CD4-positive, alpha-beta T cell (primary cell): ENCODE measurements around the gene CAPN10. TPM values are rescaled to one million over a fixed set of nuclear protein-coding genes. Genes with fewer than 3 reads are reported as not detected.

Source experiments
- ATAC-seq: fragments of 200-7000 bp; cut with Tn5 transposase; one replicate; pipeline ENCODE4 v1.10.0; 2022; ENCODE audit warnings: mild to moderate bottlenecking; ENCODE audit not compliant: poor library complexity
- CTCF ChIA-PET: fragments of 350-600 bp; sonication (Branson Sonifier 250); formaldehyde crosslinking; loops from one replicate; lab custom pipeline; 2021; ENCODE audit warnings: antibody characterized with exemption, inconsistent platforms; lab: Charles Lee
- POLR2A ChIA-PET: fragments of 350-600 bp; sonication (Branson Sonifier 250); formaldehyde crosslinking; loops from one replicate; lab custom pipeline; 2021; ENCODE audit warnings: antibody characterized with exemption, inconsistent platforms; lab: Charles Lee
- DNase-seq, 14 experiments: peaks; one replicate each; pipeline ENCODE4 v3.0.0-alpha.2; 2013 to 2020; ENCODE audit warnings: mixed read lengths in 2 of 14
- H3K27ac ChIP-seq, 2 donors: one replicate each; pipeline versions ENCODE4 v1.5.1 to v1.7.0; 2013; ENCODE audit warnings: low read length in 2 of 2, low read depth in 1 of 2, mild to moderate bottlenecking in 1 of 2
- H3K27me3 ChIP-seq, 2 experiments: 1 replicate in 1 of 2; 2 replicates in 1 of 2; pipeline versions ENCODE4 v1.6.1 to v1.7.0; 2013; ENCODE audit warnings: low read length in 2 of 2, control low read depth in 1 of 2, mild to moderate bottlenecking in 1 of 2, moderate library complexity in 1 of 2; ENCODE audit not compliant: insufficient read depth in 2 of 2, control insufficient read depth in 1 of 2
- H3K36me3 ChIP-seq: one replicate; pipeline ENCODE4 v1.6.1; 2013; ENCODE audit warnings: low read length, control low read depth; ENCODE audit not compliant: insufficient read depth
- H3K4me1 ChIP-seq: one replicate; pipeline ENCODE4 v1.6.1; 2013; ENCODE audit warnings: low read length, control low read depth; ENCODE audit not compliant: insufficient read depth
- H3K4me3 ChIP-seq: one replicate; pipeline ENCODE4 v1.5.1; 2013; ENCODE audit warnings: mild to moderate bottlenecking, low read length, moderate library complexity
- H3K9me3 ChIP-seq, 2 experiments: 1 replicate in 1 of 2; 2 replicates in 1 of 2; pipeline versions ENCODE4 v1.6.1 to v1.7.0; 2013; ENCODE audit warnings: low read length in 2 of 2, mild to moderate bottlenecking in 2 of 2, control low read depth in 1 of 2, moderate library complexity in 1 of 2; ENCODE audit not compliant: control insufficient read depth in 1 of 2, insufficient read depth in 1 of 2
- H3K27ac Mint-ChIP-seq: one replicate; pipeline ENCODE4 v1.8.0; 2020; ENCODE audit warnings: mixed read lengths
- H3K27me3 Mint-ChIP-seq: one replicate; pipeline ENCODE4 v1.8.0; 2021; ENCODE audit warnings: mixed read lengths
- H3K36me3 Mint-ChIP-seq: one replicate; pipeline ENCODE4 v1.8.0; 2021; ENCODE audit warnings: low read depth, mixed read lengths
- H3K4me1 Mint-ChIP-seq: one replicate; pipeline ENCODE4 v1.8.0; 2021; ENCODE audit warnings: low read depth, mixed read lengths
- H3K4me3 Mint-ChIP-seq: one replicate; pipeline ENCODE4 v1.8.0; 2020; ENCODE audit warnings: mild to moderate bottlenecking, mixed read lengths
- H3K9me3 Mint-ChIP-seq: one replicate; pipeline ENCODE4 v1.8.0; 2020; ENCODE audit warnings: mixed read lengths
- CTCF ChIP-seq: fragments of 200-600 bp; IDR thresholded peaks from one replicate; pipeline ENCODE4 v1.8.0; 2022; ENCODE audit warnings: antibody characterized with exemption, mild to moderate bottlenecking
- intact Hi-C, 2 experiments: fragments of 100-400 bp; cut with DNase I in 1 of 2; cut with micrococcal nuclease in 1 of 2; formaldehyde crosslinking; loops; one replicate each; pipeline versions ENCODE4 v1.15.1 to v1.9.0; 2023 to 2025; cut with DNase I, micrococcal nuclease
- total RNA-seq, 174 experiments: library from RNA in 2 of 174; stranded (reverse) in 2 of 174; gene quantifications; one replicate each; pipeline ENCODE4 v1.2.3 and lab custom pipeline; 2021 to 2026

CAPN10 gene
- total RNA-seq, 2 experiments from 2014 or later = 40.6 to 42.1 TPM

GRCh38 chr2:240628507-240628807, 41.9 kb downstream of the CAPN10 start:
- no peaks in the 10 kb centered on the region for H3K36me3 Mint-ChIP-seq
- peak in 2 of 14 experiments; percentile 12 to 14 for DNase-seq
- no peak overlapping the region for H3K27ac ChIP-seq
- H3K27ac Mint-ChIP-seq = no peak overlapping the region
- peaks cover 5% of the 10 kb centered on the region for H3K9me3 Mint-ChIP-seq
- intact Hi-C loops = loop anchor here in 1 of 2 experiments (5.0 kb wide), 1 partner anchor 61 kb away; the partner anchor contains the start of gene RNPEPL1
- no peak overlapping the region for H3K4me3 ChIP-seq
- TF ChIP-seq CTCF = no peak
- H3K4me3 Mint-ChIP-seq = no peak overlapping the region
- H3K27me3 ChIP-seq = no peaks in the 10 kb centered on the region
- no peak for ATAC-seq
- ChIA-PET CTCF (no interaction called here), POLR2A (no interaction called here)
- peaks cover 0 to 4% of the 10 kb centered on the region in 2 experiments for H3K9me3 ChIP-seq
- peaks cover 21% of the 10 kb centered on the region for H3K4me1 Mint-ChIP-seq
- no peaks in the 10 kb centered on the region for H3K27me3 Mint-ChIP-seq
- H3K36me3 ChIP-seq = peaks cover 8% of the 10 kb centered on the region
- peaks cover 68% of the 10 kb centered on the region for H3K4me1 ChIP-seq

- POLR2A ChIA-PET = no interaction called here
- Histone ChIP-seq H3K27ac (no peak overlapping the region), H3K27me3 (no peaks in the 10 kb centered on the region), H3K4me1 (peaks cover 62% of the 10 kb centered on the region), H3K36me3 (peaks cover 8% of the 10 kb centered on the region), H3K9me3 (peaks cover 0 to 10% of the 10 kb centered on the region in 2 experiments), H3K4me3 (no peak overlapping the region)
- H3K9me3 Mint-ChIP-seq = peaks cover 6% of the 10 kb centered on the region
- CTCF ChIA-PET = no interaction called here
- no peak overlapping the region for H3K27ac Mint-ChIP-seq
- ATAC-seq = no peak
- no peaks in the 10 kb centered on the region for H3K36me3 Mint-ChIP-seq
- intact Hi-C loops = loop anchor here in 1 of 2 experiments (5.0 kb wide), 1 partner anchor 62 kb away; the partner anchor contains the start of gene RNPEPL1
- DNase-seq = peak in 2 of 14 experiments; percentile 15 to 23
- no peak overlapping the region for H3K4me3 Mint-ChIP-seq
- no peak for TF ChIP-seq CTCF
- H3K4me1 Mint-ChIP-seq = peaks cover 20% of the 10 kb centered on the region
- H3K27me3 Mint-ChIP-seq = no peaks in the 10 kb centered on the region
Observed at GRCh38 chr2:240628808-240629618, 42.5 kb downstream of the CAPN10 start.

- Mint-ChIP-seq H3K9me3 (peaks cover 6% of the 10 kb centered on the region), H3K4me3 (no peak overlapping the region), H3K36me3 (no peaks in the 10 kb centered on the region), H3K27ac (no peak overlapping the region), H3K27me3 (no peaks in the 10 kb centered on the region), H3K4me1 (peaks cover 19% of the 10 kb centered on the region)
- H3K27ac ChIP-seq = no peak overlapping the region
- peaks cover 57% of the 10 kb centered on the region for H3K4me1 ChIP-seq
- DNase-seq = peak in 1 of 14 experiments; percentile 25
- ATAC-seq = no peak
- POLR2A ChIA-PET = no interaction called here
- no peak overlapping the region for H3K4me3 ChIP-seq
- H3K9me3 ChIP-seq = peaks cover 0 to 15% of the 10 kb centered on the region in 2 experiments
- TF ChIP-seq CTCF = no peak
- H3K36me3 ChIP-seq = peaks cover 8% of the 10 kb centered on the region
- CTCF ChIA-PET = no interaction called here
- no peaks in the 10 kb centered on the region for H3K27me3 ChIP-seq
- intact Hi-C loops = loop anchor here in 1 of 2 experiments (5.0 kb wide), 1 partner anchor 62 kb away; the partner anchor contains the start of gene RNPEPL1
Observed at GRCh38 chr2:240629619-240629967, 43.1 kb downstream of the CAPN10 start.
